Hematopoietic multipotent progenitor cell treated with erythropoietin and hydrocortisone succinate and interleukin-3 and kit ligand, for 8 days (in vitro differentiated cells): ENCODE data around the gene NUAK2.
"Not testable (repeated sequence)": the region's sequence is repeated elsewhere in the genome, so short reads cannot be mapped to it uniquely, and the experiment has no call there.

Source experiments
- DNase-seq: peaks from one replicate; pipeline ENCODE4 v3.0.0-alpha.2; 2015

Gene NUAK2

DNA sequence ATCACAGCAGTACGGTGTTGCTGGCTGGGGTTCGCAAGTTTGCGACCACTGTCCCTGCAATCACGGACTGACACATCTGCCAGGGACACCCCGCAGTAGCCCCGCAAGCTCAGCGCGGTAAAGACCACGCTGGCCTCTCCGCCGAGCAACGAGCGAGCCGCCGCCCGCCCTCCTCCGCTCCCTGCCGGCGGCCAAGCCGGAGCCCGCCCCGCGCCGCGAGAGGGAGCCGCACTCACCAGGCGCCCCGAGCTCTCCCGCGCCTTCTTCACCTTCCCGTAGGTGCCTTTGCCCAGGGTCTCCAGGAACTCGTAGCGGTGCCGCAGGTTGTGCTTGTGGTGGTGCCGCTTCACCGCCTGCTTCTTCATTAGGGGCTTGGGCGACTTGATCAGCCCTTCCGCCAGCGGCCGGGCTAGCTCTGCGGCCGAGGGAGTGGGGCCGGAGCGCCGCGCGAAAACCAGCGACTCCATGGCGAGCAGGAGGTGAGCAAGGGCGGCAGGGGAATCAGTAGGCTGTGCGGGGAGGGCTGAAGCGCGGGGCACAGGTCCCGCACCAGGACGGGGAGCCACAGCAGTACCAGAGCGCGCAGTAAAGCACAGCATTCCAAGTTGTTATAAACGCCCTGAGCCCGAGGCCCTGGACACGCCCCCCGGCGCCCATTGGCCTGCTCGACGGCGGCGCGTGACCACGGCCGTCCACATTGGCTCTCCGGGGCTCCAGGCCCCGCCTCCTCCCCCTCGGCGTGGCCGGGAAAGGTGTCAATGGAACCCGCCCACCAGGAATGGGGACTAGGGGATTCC, at the start of gene NUAK2:
Gene NUAK2 (minus strand): TSS at position 584 of the 797 bp plus-strand sequence. CDS start 117 bp downstream, at position 467.
- peak; percentile 66 for DNase-seq

DNA sequence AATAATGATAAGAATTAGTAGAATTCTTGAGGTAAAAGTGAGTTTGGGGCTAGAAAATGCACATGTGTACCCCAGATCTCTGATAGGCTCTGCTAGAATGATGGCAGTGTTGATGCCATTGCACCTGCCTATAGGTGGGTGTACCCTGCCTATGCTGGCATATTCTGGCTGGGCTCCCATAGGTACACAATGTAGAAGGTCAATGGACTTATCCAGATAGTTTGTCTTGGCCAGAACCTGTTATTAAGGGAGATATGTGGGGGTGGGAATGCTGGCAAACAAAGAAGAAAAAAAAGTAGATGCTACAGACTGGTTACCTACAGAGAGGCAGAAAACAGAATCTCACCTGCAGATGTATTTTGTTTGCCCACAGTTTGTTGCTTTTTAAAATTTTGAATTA, 49.2 kb upstream of the NUAK2 start:
- DNase-seq: no peak

GRCh38 chr1:205369701-205370123, 48.2 kb upstream of the NUAK2 start:
- no peak for DNase-seq

- no peak for DNase-seq
Measured at GRCh38 chr1:205368478-205368877, 46.9 kb upstream of the NUAK2 start.

GRCh38 chr1:205365945-205366463, 44.5 kb upstream of the NUAK2 start:
- DNase-seq: peak; percentile 26

GRCh38 chr1:205365086-205365485, 43.5 kb upstream of the NUAK2 start:
- not testable (repeated sequence) for DNase-seq

DNA sequence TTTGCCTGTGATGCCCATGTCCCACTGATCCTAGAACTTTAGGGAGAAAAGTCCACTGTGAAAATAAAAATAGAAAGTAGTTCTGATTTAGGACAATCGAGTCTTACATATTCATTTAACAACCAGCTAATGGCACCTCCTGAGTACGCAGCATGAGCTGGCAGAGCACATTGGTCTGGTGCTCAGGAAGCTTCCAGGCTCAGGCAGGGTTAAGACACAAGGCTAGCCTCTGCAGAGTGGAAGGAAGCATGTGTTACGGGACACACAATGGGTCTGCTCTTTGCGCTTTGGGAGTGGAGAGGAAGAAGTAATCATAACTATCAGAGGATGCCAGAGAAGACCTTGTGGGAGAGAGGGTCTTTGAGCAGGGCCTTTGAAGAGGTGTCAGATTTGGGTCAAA, 39.3 kb upstream of the NUAK2 start:
- DNase-seq: no peak

DNA sequence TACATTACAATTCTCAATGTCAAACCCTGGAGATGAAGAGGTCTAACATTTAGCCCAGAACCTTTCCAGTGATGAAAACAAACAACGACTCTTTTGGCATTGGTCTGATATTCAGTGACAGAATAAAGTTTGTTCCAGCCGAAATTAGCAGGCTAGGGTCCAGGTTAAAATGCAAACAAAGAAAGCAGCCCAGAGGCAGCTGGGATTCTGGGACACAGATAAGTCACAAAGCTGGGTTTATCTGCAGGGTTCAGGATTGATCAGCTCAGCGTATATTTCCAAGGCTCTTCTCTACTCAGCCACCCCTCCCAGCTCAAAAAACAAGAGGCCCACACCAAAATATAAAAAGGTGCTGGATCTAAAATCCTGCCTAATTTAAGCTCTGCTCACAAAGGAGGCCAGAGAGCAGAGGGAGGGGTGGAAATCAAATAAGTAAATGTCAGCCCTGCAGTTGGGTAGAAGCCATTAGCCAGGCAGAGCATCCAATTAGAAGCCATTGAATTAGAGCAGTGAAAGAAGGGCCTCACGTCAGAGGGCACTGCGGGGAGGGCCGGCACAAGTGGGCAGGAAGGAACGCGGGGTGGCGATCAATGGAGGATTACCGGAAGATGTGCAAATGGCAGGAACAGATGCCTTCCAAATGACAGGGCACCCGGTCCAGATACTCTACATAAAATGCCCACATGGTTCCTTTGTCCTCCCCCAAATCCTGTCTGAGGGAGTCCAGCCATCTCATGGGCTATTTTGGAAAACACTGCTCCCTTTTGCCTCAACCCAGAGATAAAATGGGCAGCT, 38.4 kb upstream of the NUAK2 start:
- DNase-seq: no peak

DNA sequence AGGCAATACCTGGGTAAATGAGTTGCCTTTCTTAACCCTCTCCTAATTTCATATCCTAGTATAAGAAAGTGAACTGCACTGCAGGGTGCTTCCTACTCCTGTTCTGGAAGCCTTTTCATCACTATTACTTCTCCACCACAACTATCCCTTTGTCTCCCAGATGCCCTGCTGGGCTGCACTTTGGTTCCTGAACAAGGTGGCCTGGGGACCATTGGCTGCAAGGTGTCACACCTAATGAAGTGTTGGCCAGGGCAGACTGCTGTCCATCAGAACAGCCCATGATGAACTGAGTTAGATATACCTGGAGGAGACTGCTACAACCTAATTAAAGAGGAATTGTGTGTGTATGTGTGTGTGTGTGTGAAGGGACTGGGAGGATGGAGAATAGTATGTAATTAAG, 37.0 kb upstream of the NUAK2 start:
- DNase-seq: no peak

DNA sequence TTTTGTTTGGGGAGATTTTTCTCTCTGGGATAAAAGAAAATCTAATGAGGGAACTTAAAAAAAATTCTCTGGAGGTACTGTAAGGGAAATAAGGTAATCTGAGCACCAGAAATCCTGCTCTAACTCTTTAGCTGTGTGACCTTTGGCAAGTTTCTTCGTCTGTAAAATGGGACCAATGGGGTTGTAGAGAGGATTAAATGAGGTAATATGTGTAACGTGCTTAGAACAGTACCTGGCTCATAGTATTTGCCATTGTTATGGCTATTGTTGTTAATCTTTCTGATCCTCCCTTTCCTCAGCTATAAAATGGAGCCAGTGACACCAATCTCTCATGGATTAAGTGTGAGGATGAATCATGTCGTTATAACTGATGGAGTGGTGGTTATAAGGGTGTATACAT, 36.0 kb upstream of the NUAK2 start:
- no peak for DNase-seq

- DNase-seq: no peak
Measured at GRCh38 chr1:205356440-205357139, 35.0 kb upstream of the NUAK2 start, which contains the start of gene KLHDC8A. KLHDC8A (minus strand) TSS chr1:205356922; CDS start chr1:205343604, 13,318 bp downstream.

GRCh38 chr1:205355075-205355453, 33.5 kb upstream of the NUAK2 start:
- DNase-seq: no peak

DNA sequence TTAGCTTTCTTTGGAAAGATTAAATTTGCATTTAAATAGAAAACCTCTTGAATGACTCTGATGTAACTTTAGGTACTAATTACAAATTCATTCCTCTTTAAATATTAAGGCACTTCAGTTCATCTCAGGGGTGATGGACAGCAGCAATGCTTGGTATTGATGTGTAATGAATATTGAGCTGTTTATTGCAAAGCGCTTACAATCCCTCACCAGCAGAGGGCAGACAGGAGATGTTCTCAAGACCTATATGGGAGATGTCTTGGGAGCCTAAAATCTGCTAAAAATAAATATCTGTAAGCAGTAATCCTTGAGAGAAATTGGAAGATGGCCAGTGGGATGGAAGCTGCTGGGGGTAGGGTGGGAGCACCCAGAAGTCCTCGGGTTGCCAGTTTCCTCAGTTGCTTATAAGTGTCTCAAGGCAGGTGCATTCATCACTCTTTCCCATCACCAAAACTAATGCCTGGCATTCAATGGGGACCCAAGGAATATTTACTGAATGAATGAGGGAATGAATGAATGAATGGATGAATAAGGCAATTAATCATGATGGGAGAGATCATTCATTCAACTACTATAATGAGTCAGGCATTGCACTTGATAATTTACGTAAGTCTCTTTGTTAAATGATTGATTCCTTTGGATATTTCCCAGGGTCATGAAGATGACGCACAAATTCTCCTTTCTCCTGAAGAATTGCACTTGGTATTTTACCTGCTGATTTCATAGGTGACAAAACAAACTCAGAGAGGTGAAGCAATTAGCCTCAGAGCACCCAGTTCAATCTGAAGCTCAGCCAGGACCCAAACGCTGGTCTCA, 32.9 kb upstream of the NUAK2 start:
- peak; percentile 79 for DNase-seq

- DNase-seq: no peak
Measured at GRCh38 chr1:205353612-205354011, 32.1 kb upstream of the NUAK2 start.

- DNase-seq: no peak
Measured at GRCh38 chr1:205353191-205353590, 31.6 kb upstream of the NUAK2 start.

DNA sequence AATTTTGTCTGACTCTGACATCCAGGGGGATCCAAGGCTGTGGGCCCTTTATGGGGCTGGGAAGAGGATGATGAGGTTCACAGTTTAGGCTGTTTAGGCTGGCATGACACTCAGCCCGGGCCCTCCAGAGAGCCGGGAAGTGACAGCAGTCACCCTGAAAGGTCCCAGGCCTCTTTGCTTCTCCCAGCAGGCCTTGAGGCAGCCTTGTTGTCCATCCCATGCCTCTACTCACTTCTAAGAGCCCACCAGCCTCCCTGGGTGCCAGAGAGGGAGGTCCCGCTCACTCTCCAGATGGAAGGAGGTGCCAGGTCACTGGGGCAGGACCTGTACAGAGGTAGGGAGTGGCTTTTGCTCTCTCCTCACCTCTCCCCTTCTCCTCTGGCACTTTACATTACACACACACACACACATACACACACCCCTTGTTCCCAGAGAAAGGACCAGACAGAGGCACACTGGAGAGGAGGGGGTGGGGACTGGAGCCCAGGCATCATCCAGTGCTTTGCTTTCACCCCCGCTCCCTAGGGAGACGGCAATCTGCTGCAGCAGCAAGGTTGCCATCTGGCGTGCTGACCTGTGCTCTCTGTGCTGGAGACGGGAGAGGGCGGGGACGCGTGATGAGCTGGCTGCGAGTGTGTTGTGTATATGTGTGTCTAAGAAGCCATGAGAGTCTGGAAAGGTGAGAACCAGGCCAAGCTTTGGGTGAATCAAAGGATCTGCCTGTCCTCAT, 30.6 kb upstream of the NUAK2 start:
- no peak for DNase-seq

DNA sequence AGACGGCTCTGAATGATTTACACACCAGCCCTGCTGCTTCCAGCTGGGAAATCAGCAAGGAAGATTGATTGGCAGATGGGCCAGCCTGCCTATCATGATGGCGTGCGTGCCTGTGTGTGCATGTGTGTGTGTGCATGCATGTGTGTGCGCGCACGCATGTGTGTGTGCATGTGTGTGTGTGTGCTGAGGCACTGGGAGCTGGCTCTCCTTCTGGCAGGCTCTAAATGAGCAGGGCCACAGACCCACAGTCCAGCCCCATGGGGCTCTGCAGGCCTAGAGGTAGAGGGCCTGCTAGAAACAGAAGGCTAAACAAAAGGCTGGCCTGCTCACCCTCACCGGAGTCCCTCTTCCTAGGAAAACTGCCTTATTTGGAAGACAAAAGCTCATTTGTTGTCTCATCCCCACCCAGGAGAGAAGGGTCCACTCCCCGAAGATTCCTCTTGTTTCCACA, 29.2 kb upstream of the NUAK2 start:
- no peak for DNase-seq

GRCh38 chr1:205350124-205350523, 28.6 kb upstream of the NUAK2 start:
- no peak for DNase-seq

GRCh38 chr1:205348554-205349487, 27.3 kb upstream of the NUAK2 start:
- DNase-seq: no peak

DNA sequence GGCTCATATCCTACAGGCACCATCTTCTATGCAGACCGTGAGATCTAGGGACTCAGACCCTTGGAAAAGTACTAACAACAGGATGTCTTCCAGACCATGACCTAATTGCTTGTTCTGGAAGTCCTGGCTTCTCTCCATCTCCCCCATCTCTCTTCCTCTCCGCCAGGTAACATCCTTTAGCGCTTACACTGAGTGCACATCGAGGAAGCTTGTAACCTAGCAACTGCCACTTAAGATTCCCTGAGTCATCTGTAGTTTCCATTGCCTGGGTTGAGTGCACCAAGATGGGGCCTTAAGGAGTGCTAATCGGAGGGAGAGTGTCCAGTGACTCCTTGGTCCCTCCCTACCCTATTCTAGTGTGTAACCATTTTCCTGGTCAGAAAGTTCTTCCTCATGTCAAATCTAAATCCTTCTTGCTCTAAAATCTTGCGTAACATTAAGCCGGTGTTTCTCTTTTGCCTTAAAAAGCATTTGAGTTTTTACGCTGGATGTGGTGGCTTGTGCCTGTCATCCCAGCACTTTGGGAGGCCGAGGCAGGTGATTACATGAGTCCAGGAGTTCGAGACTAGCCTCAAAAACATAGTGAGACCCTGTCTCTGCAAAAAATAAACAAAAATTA, 25.5 kb upstream of the NUAK2 start:
- no peak for DNase-seq
